Transverse colon (tissue), 4 donors: ENCODE measurements around the gene MYO3A.

Source experiments
- CTCF ChIP-seq, 5 experiments: fragments of 200-600 bp in 3 of 5; fragments of 450-650 bp in 2 of 5; sonication (generic) in 3 of 5; IDR thresholded peaks; 1 replicate in 2 of 5; 2 replicates in 3 of 5; pipeline ENCODE4 v1.5.1; 2016 to 2017; ENCODE audit warnings: antibody characterized with exemption in 5 of 5, inconsistent platforms in 3 of 5, mild to moderate bottlenecking in 2 of 5, moderate library complexity in 1 of 5
- POLR2AphosphoS5 ChIP-seq, 3 donors: sonication (generic); formaldehyde crosslinking; IDR thresholded peaks; one replicate each; pipeline ENCODE4 v1.6.1; 2016; ENCODE audit warnings: antibody characterized with exemption in 3 of 3

- TF ChIP-seq POLR2AphosphoS5 (IDR thresholded peaks at IDR 0.05) (no peak), CTCF (IDR thresholded peaks at IDR 0.05) (no peak)
These were observed 265.8 kb downstream of the MYO3A start for GRCh38 chr10:26199841-26200240.
